ENCODE data around the gene ITGB5.

- no peak for TF ChIP-seq ESRRA (IDR thresholded peaks at IDR 0.05; ENCODE audit: borderline replicate concordance, low read length)
- TF ChIP-seq CTCF (IDR thresholded peaks at IDR 0.05): no peak
- no peak for TF ChIP-seq JUNB (IDR thresholded peaks at IDR 0.05)
- no peak for TF ChIP-seq RAD21 (conservative IDR thresholded peaks at IDR 0.05 in 1 of 2, IDR thresholded peaks at IDR 0.05 in 1 of 2)
- no peak for TF ChIP-seq MAFK (IDR thresholded peaks at IDR 0.05; ENCODE audit: partially characterized antibody)
- TF ChIP-seq E2F6 (IDR thresholded peaks at IDR 0.05; ENCODE audit: borderline replicate concordance, low read depth): no peak
- no peak for TF ChIP-seq RNF2 (IDR thresholded peaks at IDR 0.05; ENCODE audit: borderline replicate concordance, low read depth)
- no peak for TF ChIP-seq POLR2A (IDR thresholded peaks at IDR 0.05; ENCODE audit: low read length)
- TF ChIP-seq MAX (IDR thresholded peaks at IDR 0.05): no peak
- no peak for TF ChIP-seq CHD4 (IDR thresholded peaks at IDR 0.05; ENCODE audit: borderline replicate concordance)
- no peak for TF ChIP-seq NR3C1 (IDR thresholded peaks at IDR 0.05)
Observed at GRCh38 chr3:124714223-124714853, 172.8 kb downstream of the ITGB5 start.
